Caco-2 (cell line): ENCODE data around the gene SDF2L1. TPM values are rescaled to one million over a fixed set of nuclear protein-coding genes. Genes with fewer than 3 reads are reported as not detected.
A peak's percentile ranks its signal among the peaks of the same experiment; 100 is the strongest.
"Not testable (repeated sequence)": the region's sequence is repeated elsewhere in the genome, so short reads cannot be mapped to it uniquely, and the experiment has no call there.

Experiments used
- BruUV-seq: library from RNA; stranded (reverse); fragments of 400-500 nt; replicated peaks from 2 replicates; lab custom pipeline; 2021; lab: Mats Ljungman, UMichigan
- CTCF ChIA-PET: fragments of 300-600 bp; sonication (Branson Sonifier 250); formaldehyde crosslinking; loops from one replicate; lab custom pipeline; 2022; ENCODE audit warnings: antibody characterized with exemption; lab: Charles Lee
- POLR2A ChIA-PET: fragments of 300-600 bp; sonication (Branson Sonifier 250); formaldehyde crosslinking; loops from one replicate; lab custom pipeline; 2022; ENCODE audit warnings: antibody characterized with exemption; lab: Charles Lee
- DNase-seq, 2 experiments: peaks; one replicate each; pipeline versions ENCODE4 v3.0.0 to v3.0.0-alpha.2; 2020 to 2022
- H3K27me3 ChIP-seq: replicated peaks from 2 replicates; pipeline ENCODE4 v1.6.0; 2011; ENCODE audit warnings: low read length; ENCODE audit not compliant: control insufficient read depth, insufficient read depth
- H3K36me3 ChIP-seq: 2 replicates; pipeline ENCODE4 v1.5.1; 2011; ENCODE audit warnings: low read length; ENCODE audit not compliant: control insufficient read depth, insufficient read depth
- H3K4me1 ChIP-seq: fragments of 250-450 bp; sonication (Bioruptor Pico); 2 replicates; pipeline ENCODE4 v1.5.1; 2020; ENCODE audit warnings: mild to moderate bottlenecking
- H3K4me3 ChIP-seq: 2 replicates; pipeline ENCODE4 v1.5.1; 2011; ENCODE audit warnings: low read depth, mild to moderate bottlenecking, control low read depth, low read length
- H3K9me3 ChIP-seq: fragments of 250-450 bp; sonication (Bioruptor Pico); 2 replicates; pipeline ENCODE4 v1.5.1; 2020; ENCODE audit warnings: mild to moderate bottlenecking, moderate library complexity
- H3K27ac Mint-ChIP-seq: one replicate; pipeline ENCODE4 v1.8.0; 2022; ENCODE audit warnings: mixed read lengths; ENCODE audit not compliant: unreplicated experiment
- H3K27me3 Mint-ChIP-seq: one replicate; pipeline ENCODE4 v1.8.0; 2022; ENCODE audit warnings: mixed read lengths; ENCODE audit not compliant: insufficient read depth, unreplicated experiment
- H3K36me3 Mint-ChIP-seq: one replicate; pipeline ENCODE4 v1.8.0; 2022; ENCODE audit warnings: mild to moderate bottlenecking, mixed read lengths; ENCODE audit not compliant: insufficient read depth, unreplicated experiment
- H3K4me1 Mint-ChIP-seq: one replicate; pipeline ENCODE4 v1.8.0; 2022; ENCODE audit warnings: low read depth, mixed read lengths; ENCODE audit not compliant: unreplicated experiment
- H3K4me3 Mint-ChIP-seq: one replicate; pipeline ENCODE4 v1.8.0; 2022; ENCODE audit warnings: mild to moderate bottlenecking, moderate library complexity, mixed read lengths; ENCODE audit not compliant: unreplicated experiment
- H3K9me3 Mint-ChIP-seq: one replicate; pipeline ENCODE4 v1.8.0; 2022; ENCODE audit warnings: mixed read lengths; ENCODE audit not compliant: unreplicated experiment
- CTCF ChIP-seq, 2 experiments: fragments of 200-600 bp in 1 of 2; IDR thresholded peaks; 1 replicate in 1 of 2; 2 replicates in 1 of 2; pipeline versions ENCODE4 v1.5.1 to v1.8.0; 2011 to 2022; ENCODE audit warnings: antibody characterized with exemption in 1 of 2, control low read depth in 1 of 2, inconsistent platforms in 1 of 2, low read depth in 1 of 2, low read length in 1 of 2, mild to moderate bottlenecking in 1 of 2, moderate library complexity in 1 of 2; ENCODE audit not compliant: insufficient read depth in 1 of 2, severe bottlenecking in 1 of 2, unreplicated experiment in 1 of 2
- intact Hi-C: fragments of 100-400 bp; cut with micrococcal nuclease; formaldehyde crosslinking; loops from one replicate; pipeline ENCODE4 v1.10.0; 2022; ENCODE audit not compliant: unreplicated experiment
- total RNA-seq: library from RNA; stranded (reverse); gene quantifications from 2 replicates; pipeline ENCODE4 v1.2.3, GENCODE V29; 2022

Gene SDF2L1
- total RNA-seq, 1 experiment from 2014 or later = 48.5 TPM

GRCh38 chr22:21642584-21643448, 714 bp downstream of the SDF2L1 start:
- Mint-ChIP-seq H3K36me3 (peaks cover 40% of the 10 kb centered on the region), H3K4me1 (peaks cover 19% of the 10 kb centered on the region), H3K27ac (peak overlapping the region; percentile 85), H3K27me3 (no peaks in the 10 kb centered on the region), H3K9me3 (no peaks in the 10 kb centered on the region), H3K4me3 (peak overlapping the region; percentile 80)
- H3K27me3 ChIP-seq = no peaks in the 10 kb centered on the region
- no peaks in the 10 kb centered on the region for H3K9me3 ChIP-seq
- peak overlapping the region; percentile 96 for H3K4me3 ChIP-seq
- DNase-seq = peak; percentile 71 to 78
- intact Hi-C loops = no loop called here
- H3K4me1 ChIP-seq = peaks cover 28% of the 10 kb centered on the region
- CTCF ChIA-PET = interaction anchor here (0.6 to 3.3 kb wide), 14 partner anchors 8 to 195 kb away, joined by 3 to 179 read pairs (median 6); partner anchors contain the start of genes CCDC116, PPIL2 and YDJC
- POLR2A ChIA-PET = interaction anchor here (2.3 to 3.1 kb wide), 3 partner anchors 9 to 13 kb away, joined by 9 to 81 read pairs (median 15); partner anchors contain the start of genes CCDC116 and YDJC
- TSS peak; percentile 50 for BruUV-seq
- TF ChIP-seq CTCF (IDR thresholded peaks at IDR 0.05; ENCODE audit: insufficient read depth in 1 of 2, low read depth in 1 of 2, low read length in 1 of 2, severe bottlenecking in 1 of 2, unreplicated experiment in 1 of 2) = peak; percentile 65 to 78
- no peaks in the 10 kb centered on the region; the same call in 1 of the 2 replicates for H3K36me3 ChIP-seq

- ChIA-PET CTCF (interaction anchor here (1.0 to 3.3 kb wide), 5 partner anchors 8 to 187 kb away, joined by 4 to 179 read pairs (median 17); partner anchors contain the start of genes CCDC116 and YDJC), POLR2A (interaction anchor here (3.1 kb wide), 1 partner anchor 14 kb away, joined by 81 read pairs; the partner anchor contains the start of gene YDJC)
- peaks cover 40% of the 10 kb centered on the region for H3K36me3 Mint-ChIP-seq
- Histone ChIP-seq H3K4me1 (peaks cover 18% of the 10 kb centered on the region), H3K9me3 (no peaks in the 10 kb centered on the region), H3K27me3 (no peaks in the 10 kb centered on the region), H3K36me3 (no peaks in the 10 kb centered on the region; the same call in 1 of the 2 replicates), H3K4me3 (peak overlapping the region; percentile 96)
- intact Hi-C loops = no loop called here
- peak overlapping the region; percentile 85 for H3K27ac Mint-ChIP-seq
- peaks cover 19% of the 10 kb centered on the region for H3K4me1 Mint-ChIP-seq
- BruUV-seq = no TSS peak
- H3K9me3 Mint-ChIP-seq = no peaks in the 10 kb centered on the region
- no peak for TF ChIP-seq CTCF (IDR thresholded peaks at IDR 0.05; ENCODE audit: insufficient read depth in 1 of 2, low read depth in 1 of 2, low read length in 1 of 2, severe bottlenecking in 1 of 2, unreplicated experiment in 1 of 2)
- peak overlapping the region; percentile 80 for H3K4me3 Mint-ChIP-seq
- no peak for DNase-seq
- H3K27me3 Mint-ChIP-seq = no peaks in the 10 kb centered on the region
These were observed 1.6 kb downstream of the SDF2L1 start for GRCh38 chr22:21643533-21644357.

- POLR2A ChIA-PET, intact Hi-C loops, H3K27me3 ChIP-seq, H3K9me3 Mint-ChIP-seq, BruUV-seq, H3K9me3 ChIP-seq, H3K36me3 ChIP-seq, H3K4me3 ChIP-seq, H3K4me3 Mint-ChIP-seq, H3K27me3 Mint-ChIP-seq, DNase-seq, H3K27ac Mint-ChIP-seq: not testable (repeated sequence)
- CTCF ChIA-PET = interaction anchor here (0.6 to 3.4 kb wide), 2 partner anchors 17 to 38 kb away, joined by 7 to 29 read pairs; no protein-coding TSS in a partner anchor
- H3K36me3 Mint-ChIP-seq = peaks cover 51% of the 10 kb centered on the region
- H3K4me1 Mint-ChIP-seq = peaks cover 23% of the 10 kb centered on the region
- peaks cover 15% of the 10 kb centered on the region; the same call in 1 of the 2 replicates for H3K4me1 ChIP-seq
These were observed 3.4 kb downstream of the SDF2L1 start for GRCh38 chr22:21645513-21645912.
